ENCODE measurements around the gene RPS6KL1. TPM values are rescaled to one million over a fixed set of nuclear protein-coding genes. Genes with fewer than 3 reads are reported as not detected.

Gene RPS6KL1
- total and polyA plus RNA-seq, 4 donors, result 3.3 to 17.3 (median 13.2) TPM

- H3K27ac ChIP-seq (ENCODE audit: low read depth in 1 of 2, low read length in 2 of 2), result no peak overlapping the region
- H3K36me3 ChIP-seq (ENCODE audit: control insufficient read depth in 1 of 2, insufficient read depth in 2 of 2, low read length in 1 of 2), result no peaks in the 10 kb centered on the region
- DNase-seq, result peak in 1 of 2 donors; percentile 65
- no peaks in the 10 kb centered on the region for H3K9me3 ChIP-seq (ENCODE audit: control insufficient read depth, low read length)
- no peaks in the 10 kb centered on the region for H3K27me3 ChIP-seq (ENCODE audit: control insufficient read depth in 1 of 2, insufficient read depth in 2 of 2, low read length in 1 of 2)
- intact Hi-C loops (cut with DNase I), result no loop called here
- no peak for ATAC-seq (ENCODE audit: low FRiP score)
- peak overlapping the region in 1 of 2 donors; percentile 73 for H3K4me3 ChIP-seq (ENCODE audit: low read length in 2 of 2)
- WGBS, 2 donors, result 67 to 70% methylated on average over 19 of the region's 19 CpGs
- H3K4me1 ChIP-seq (ENCODE audit: control insufficient read depth in 1 of 2, insufficient read depth in 2 of 2, low read length in 2 of 2), result no peaks in the 10 kb centered on the region
These were observed 891 bp downstream of the RPS6KL1 start for GRCh38 chr14:74921987-74922751.

DNA sequence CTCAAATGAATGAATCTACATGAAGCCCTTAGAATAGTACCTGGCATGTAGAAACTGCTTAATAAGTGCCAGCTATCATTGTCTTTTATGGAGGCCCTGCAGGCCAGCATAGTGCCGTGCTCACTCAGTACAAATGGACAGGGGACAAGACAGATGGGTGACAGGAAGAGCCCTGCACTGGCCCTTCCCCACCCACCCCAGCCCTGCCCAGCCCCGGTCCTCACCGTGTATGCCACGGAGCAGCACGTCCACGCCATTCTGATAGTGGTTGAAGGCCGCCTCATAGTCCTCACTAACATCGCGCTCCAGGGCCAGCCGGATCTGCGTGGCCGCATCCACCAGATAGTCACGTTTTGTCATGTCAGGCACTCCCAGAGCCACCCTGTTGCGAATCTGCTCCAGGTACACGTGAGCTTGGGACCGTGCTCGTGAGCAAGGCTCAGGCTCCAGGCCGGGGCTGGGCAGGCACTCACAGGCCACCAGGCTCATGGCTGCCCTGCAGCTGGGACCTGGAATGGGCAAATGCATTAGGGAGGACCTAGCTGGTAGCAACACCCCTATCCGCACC lies 1.9 kb downstream of the RPS6KL1 start:
- WGBS, 2 donors, result 91 to 92% methylated on average over 19 of the region's 19 CpGs

GRCh38 chr14:74920281-74920680 lies 2.8 kb downstream of the RPS6KL1 start:
- no peaks in the 10 kb centered on the region for H3K4me1 ChIP-seq (ENCODE audit: control insufficient read depth in 1 of 2, insufficient read depth in 2 of 2, low read length in 2 of 2)
- WGBS, 2 donors, result 92 to 93% methylated on average over 4 of the region's 4 CpGs
- DNase-seq, result peak in 1 of 2 donors; percentile 36

More for the DNA sequence above, 1.9 kb downstream of the RPS6KL1 start:
- H3K4me3 ChIP-seq (ENCODE audit: low read length in 2 of 2), result no peak overlapping the region
- ATAC-seq (ENCODE audit: low FRiP score) (no peak), DNase-seq (peak in 1 of 2 donors; percentile 64)
- no peaks in the 10 kb centered on the region for H3K4me1 ChIP-seq (ENCODE audit: control insufficient read depth in 1 of 2, insufficient read depth in 2 of 2, low read length in 2 of 2)
- no peak overlapping the region for H3K27ac ChIP-seq (ENCODE audit: low read depth in 1 of 2, low read length in 2 of 2)
- intact Hi-C loops (cut with DNase I), result no loop called here
- H3K9me3 ChIP-seq (ENCODE audit: control insufficient read depth, low read length), result no peaks in the 10 kb centered on the region
- H3K36me3 ChIP-seq (ENCODE audit: control insufficient read depth in 1 of 2, insufficient read depth in 2 of 2, low read length in 1 of 2), result no peaks in the 10 kb centered on the region
- no peaks in the 10 kb centered on the region for H3K27me3 ChIP-seq (ENCODE audit: control insufficient read depth in 1 of 2, insufficient read depth in 2 of 2, low read length in 1 of 2)

DNA sequence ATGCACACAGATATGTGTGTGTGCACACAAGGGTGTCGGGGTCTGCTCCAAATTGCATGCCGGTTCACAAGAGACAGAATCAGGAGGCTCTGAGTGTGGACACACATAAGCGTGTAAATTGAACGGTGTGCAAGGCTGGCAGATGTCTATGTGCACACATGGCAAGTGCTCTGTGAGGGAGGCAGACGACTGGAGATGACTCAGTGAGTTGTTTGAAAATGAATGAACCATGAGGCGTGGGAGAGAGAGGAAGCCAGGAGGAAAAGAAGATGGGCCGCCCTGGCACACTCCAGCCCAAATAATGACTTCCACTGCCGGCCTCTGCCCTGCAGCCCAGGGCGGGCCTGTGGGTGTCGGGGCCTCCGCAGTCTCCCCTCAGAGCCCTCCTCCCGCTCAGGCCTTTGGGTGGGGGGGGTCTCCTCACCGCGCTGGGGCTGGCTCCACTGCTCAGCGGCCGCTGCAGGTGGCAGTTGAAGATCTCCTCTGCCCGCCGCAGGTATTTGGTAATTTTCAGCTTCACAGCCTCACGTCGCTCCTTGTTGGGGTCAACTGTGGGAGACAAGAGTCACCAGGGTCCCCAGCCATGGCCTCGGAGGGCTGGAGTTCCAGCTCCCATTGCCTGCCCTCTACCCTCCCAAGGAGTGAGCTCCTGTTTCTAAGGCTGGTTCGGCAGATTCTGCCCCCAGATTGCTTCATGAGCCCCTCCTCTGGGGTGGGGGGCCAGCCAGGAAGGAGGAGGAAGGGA lies 3.5 kb downstream of the RPS6KL1 start:
- H3K27ac ChIP-seq (ENCODE audit: low read depth in 1 of 2, low read length in 2 of 2), result no peak overlapping the region
- no peaks in the 10 kb centered on the region for H3K36me3 ChIP-seq (ENCODE audit: control insufficient read depth in 1 of 2, insufficient read depth in 2 of 2, low read length in 1 of 2)
- intact Hi-C loops (cut with DNase I), result no loop called here
- H3K9me3 ChIP-seq (ENCODE audit: control insufficient read depth, low read length), result no peaks in the 10 kb centered on the region
- H3K27me3 ChIP-seq (ENCODE audit: control insufficient read depth in 1 of 2, insufficient read depth in 2 of 2, low read length in 1 of 2), result no peaks in the 10 kb centered on the region
- 91 to 92% methylated on average over 22 of the region's 22 CpGs for WGBS, 2 donors
- no peak overlapping the region for H3K4me3 ChIP-seq (ENCODE audit: low read length in 2 of 2)
- peak in 1 of 2 donors; percentile 69 for DNase-seq
- no peaks in the 10 kb centered on the region for H3K4me1 ChIP-seq (ENCODE audit: control insufficient read depth in 1 of 2, insufficient read depth in 2 of 2, low read length in 2 of 2)
- ATAC-seq (ENCODE audit: low FRiP score), result no peak

More at GRCh38 chr14:74920281-74920680, 2.8 kb downstream of the RPS6KL1 start:
- Histone ChIP-seq H3K27me3 (ENCODE audit: control insufficient read depth in 1 of 2, insufficient read depth in 2 of 2, low read length in 1 of 2) (no peaks in the 10 kb centered on the region), H3K36me3 (ENCODE audit: control insufficient read depth in 1 of 2, insufficient read depth in 2 of 2, low read length in 1 of 2) (no peaks in the 10 kb centered on the region), H3K9me3 (ENCODE audit: control insufficient read depth, low read length) (no peaks in the 10 kb centered on the region), H3K4me3 (ENCODE audit: low read length in 2 of 2) (no peak overlapping the region), H3K27ac (ENCODE audit: low read depth in 1 of 2, low read length in 2 of 2) (no peak overlapping the region)
- ATAC-seq (ENCODE audit: low FRiP score), result no peak
- intact Hi-C loops (cut with DNase I), result no loop called here

DNA sequence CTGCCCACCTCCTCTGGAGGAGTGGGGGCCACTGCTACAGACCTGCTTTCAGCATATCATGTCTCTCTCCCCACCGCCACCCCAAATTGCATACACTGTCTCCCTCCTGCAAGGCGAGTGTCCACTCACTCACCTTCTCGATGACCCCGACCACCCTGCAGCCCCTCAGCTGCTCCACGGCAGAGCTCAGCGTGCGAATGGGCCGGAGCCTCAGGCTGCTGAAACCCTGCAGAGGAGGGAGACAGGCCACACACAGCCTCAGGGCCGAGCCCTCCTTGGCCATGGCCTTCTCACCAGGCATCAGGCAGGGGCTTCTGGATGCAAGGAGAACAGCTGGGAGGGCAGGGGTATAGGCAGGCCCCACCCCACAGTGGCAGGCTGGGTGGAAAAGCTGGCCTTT lies 4.7 kb downstream of the RPS6KL1 start:
- Histone ChIP-seq H3K9me3 (ENCODE audit: control insufficient read depth, low read length) (no peaks in the 10 kb centered on the region), H3K36me3 (ENCODE audit: control insufficient read depth in 1 of 2, insufficient read depth in 2 of 2, low read length in 1 of 2) (no peaks in the 10 kb centered on the region), H3K27ac (ENCODE audit: low read depth in 1 of 2, low read length in 2 of 2) (no peak overlapping the region), H3K27me3 (ENCODE audit: control insufficient read depth in 1 of 2, insufficient read depth in 2 of 2, low read length in 1 of 2) (no peaks in the 10 kb centered on the region), H3K4me1 (ENCODE audit: control insufficient read depth in 1 of 2, insufficient read depth in 2 of 2, low read length in 2 of 2) (no peaks in the 10 kb centered on the region), H3K4me3 (ENCODE audit: low read length in 2 of 2) (no peak overlapping the region)
- ATAC-seq (ENCODE audit: low FRiP score) (no peak), DNase-seq (peak in 1 of 2 donors; percentile 64)
- WGBS, 2 donors, result 94 to 95% methylated on average over 9 of the region's 9 CpGs
- intact Hi-C loops (cut with DNase I), result no loop called here

- peak; percentile 84 to 86 for DNase-seq
- H3K9me3 ChIP-seq (ENCODE audit: control insufficient read depth, low read length), result no peaks in the 10 kb centered on the region
- no peaks in the 10 kb centered on the region for H3K27me3 ChIP-seq (ENCODE audit: control insufficient read depth in 1 of 2, insufficient read depth in 2 of 2, low read length in 1 of 2)
- H3K36me3 ChIP-seq (ENCODE audit: control insufficient read depth in 1 of 2, insufficient read depth in 2 of 2, low read length in 1 of 2), result no peaks in the 10 kb centered on the region
- peak overlapping the region in 1 of 2 donors; percentile 4 for H3K27ac ChIP-seq (ENCODE audit: low read depth in 1 of 2, low read length in 2 of 2)
- ATAC-seq (ENCODE audit: low FRiP score), result peak; percentile 67
- no peak overlapping the region for H3K4me3 ChIP-seq (ENCODE audit: low read length in 2 of 2)
- intact Hi-C loops (cut with DNase I), result loop anchor here in 1 of 2 donors (1.0 kb wide), 1 partner anchor 171 kb away; no protein-coding TSS in a partner anchor
- 4 to 9% methylated on average over 13 of the region's 13 CpGs for WGBS, 2 donors
- H3K4me1 ChIP-seq (ENCODE audit: control insufficient read depth in 1 of 2, insufficient read depth in 2 of 2, low read length in 2 of 2), result no peaks in the 10 kb centered on the region
These were observed 5.4 kb downstream of the RPS6KL1 start for GRCh38 chr14:74917646-74918081.

GRCh38 chr14:74917178-74917543 lies 5.9 kb downstream of the RPS6KL1 start:
- 87 to 91% methylated on average over 5 of the region's 5 CpGs for WGBS, 2 donors
- H3K4me3 ChIP-seq (ENCODE audit: low read length in 2 of 2), result no peak overlapping the region
- DNase-seq (peak in 1 of 2 donors; percentile 56), ATAC-seq (ENCODE audit: low FRiP score) (no peak)
- no peaks in the 10 kb centered on the region for H3K27me3 ChIP-seq (ENCODE audit: control insufficient read depth in 1 of 2, insufficient read depth in 2 of 2, low read length in 1 of 2)
- no peaks in the 10 kb centered on the region for H3K36me3 ChIP-seq (ENCODE audit: control insufficient read depth in 1 of 2, insufficient read depth in 2 of 2, low read length in 1 of 2)
- intact Hi-C loops (cut with DNase I), result loop anchor here in 1 of 2 donors (1.0 kb wide), 1 partner anchor 171 kb away; no protein-coding TSS in a partner anchor
- H3K4me1 ChIP-seq (ENCODE audit: control insufficient read depth in 1 of 2, insufficient read depth in 2 of 2, low read length in 2 of 2), result no peaks in the 10 kb centered on the region
- no peak overlapping the region for H3K27ac ChIP-seq (ENCODE audit: low read depth in 1 of 2, low read length in 2 of 2)
- no peaks in the 10 kb centered on the region for H3K9me3 ChIP-seq (ENCODE audit: control insufficient read depth, low read length)

DNA sequence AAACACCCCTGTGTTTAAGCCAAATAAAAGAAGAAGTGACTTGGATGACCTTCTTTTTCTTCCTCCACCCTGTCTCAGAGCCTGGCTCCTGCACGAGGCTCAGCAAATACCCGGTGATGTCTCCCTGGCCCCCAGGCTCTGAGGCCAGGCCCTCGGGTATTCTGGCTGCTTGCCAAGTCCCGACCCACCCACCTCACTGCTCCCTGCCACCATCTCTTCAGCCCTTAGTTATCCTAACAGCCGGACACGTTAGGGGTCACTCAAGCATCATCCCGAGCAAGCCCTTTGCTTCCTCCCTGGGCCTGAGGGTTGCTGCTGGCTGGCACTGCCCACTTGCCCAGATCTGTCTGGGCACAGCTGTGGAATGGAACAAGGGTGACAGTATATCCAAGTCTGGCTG lies 7.2 kb downstream of the RPS6KL1 start:
- DNase-seq (peak in 1 of 2 donors; percentile 71), ATAC-seq (ENCODE audit: low FRiP score) (no peak)
- 50 to 56% methylated on average over 7 of the region's 7 CpGs for WGBS, 2 donors
- Histone ChIP-seq H3K27ac (ENCODE audit: low read depth in 1 of 2, low read length in 2 of 2) (no peak overlapping the region), H3K4me1 (ENCODE audit: control insufficient read depth in 1 of 2, insufficient read depth in 2 of 2, low read length in 2 of 2) (no peaks in the 10 kb centered on the region), H3K4me3 (ENCODE audit: low read length in 2 of 2) (no peak overlapping the region), H3K36me3 (ENCODE audit: control insufficient read depth in 1 of 2, insufficient read depth in 2 of 2, low read length in 1 of 2) (no peaks in the 10 kb centered on the region), H3K9me3 (ENCODE audit: control insufficient read depth, low read length) (no peaks in the 10 kb centered on the region), H3K27me3 (ENCODE audit: control insufficient read depth in 1 of 2, insufficient read depth in 2 of 2, low read length in 1 of 2) (no peaks in the 10 kb centered on the region)
- intact Hi-C loops (cut with DNase I), result no loop called here

All from aorta (tissue), 5 donors.